Transverse colon (tissue), 4 donors: ENCODE measurements around the gene JMJD1C. TPM values are rescaled to one million over a fixed set of nuclear protein-coding genes. Genes with fewer than 3 reads are reported as not detected.

Experiments used
- DNase-seq: peaks from one replicate; pipeline ENCODE4 v3.0.0-alpha.2; 2019
- H3K27ac ChIP-seq, 4 donors: fragments of 200-600 bp; sonication (generic); 2 replicates each; pipeline ENCODE4 v1.5.1; 2016 to 2018; ENCODE audit warnings: inconsistent platforms in 4 of 4
- H3K27me3 ChIP-seq: fragments of 200-600 bp; sonication (generic); 2 replicates; pipeline ENCODE4 v1.5.1; 2017; ENCODE audit warnings: inconsistent platforms
- H3K36me3 ChIP-seq, 4 donors: fragments of 200-600 bp; sonication (generic); 2 replicates each; pipeline ENCODE4 v1.5.1; 2017 to 2019; ENCODE audit warnings: inconsistent platforms in 4 of 4
- H3K4me1 ChIP-seq, 4 donors: fragments of 200-600 bp; sonication (generic); 2 replicates each; pipeline ENCODE4 v1.5.1; 2017 to 2020; ENCODE audit warnings: inconsistent platforms in 4 of 4
- H3K4me3 ChIP-seq, 4 donors: fragments of 200-600 bp; sonication (generic); 1 replicate in 1 of 4; 2 replicates in 3 of 4; pipeline versions ENCODE4 v1.5.1 to v1.6.1; 2017 to 2019; ENCODE audit warnings: inconsistent platforms in 4 of 4
- H3K9me3 ChIP-seq, 2 donors: fragments of 200-600 bp; sonication (generic); 2 replicates each; pipeline ENCODE4 v1.5.1; 2017 to 2019; ENCODE audit warnings: inconsistent platforms in 2 of 2
- CTCF ChIP-seq, 5 experiments: fragments of 200-600 bp in 3 of 5; fragments of 450-650 bp in 2 of 5; sonication (generic) in 3 of 5; IDR thresholded peaks; 1 replicate in 2 of 5; 2 replicates in 3 of 5; pipeline ENCODE4 v1.5.1; 2016 to 2017; ENCODE audit warnings: antibody characterized with exemption in 5 of 5, inconsistent platforms in 3 of 5, mild to moderate bottlenecking in 2 of 5, moderate library complexity in 1 of 5
- EP300 ChIP-seq: sonication (generic); formaldehyde crosslinking; IDR thresholded peaks from one replicate; pipeline ENCODE4 v1.6.1; 2017; ENCODE audit warnings: antibody characterized with exemption, low read depth
- POLR2A ChIP-seq: fragments of 450-650 bp; IDR thresholded peaks from one replicate; pipeline ENCODE4 v1.6.1; 2016; ENCODE audit warnings: antibody characterized with exemption, mild to moderate bottlenecking, moderate library complexity
- POLR2AphosphoS5 ChIP-seq, 3 donors: sonication (generic); formaldehyde crosslinking; IDR thresholded peaks; one replicate each; pipeline ENCODE4 v1.6.1; 2016; ENCODE audit warnings: antibody characterized with exemption in 3 of 3
- WGBS, 2 donors: methylation state at CpG; one replicate each; pipeline ENCODE4 v1.1.5; 2018; ENCODE audit warnings: low coverage in 1 of 2; 5-methylcytosine and 5-hydroxymethylcytosine counted together
- in situ Hi-C, 4 donors: fragments of 200-750 bp; cut with MboI; loops; one replicate each; pipeline versions ENCODE4 v1.15.0 to v1.15.1; 2017; ENCODE audit warnings: low sequenced_read_pairs in 3 of 4, low pct_ligation_motif_present in 1 of 4, low pct_unique_long_range_greater_than_20kb in 1 of 4
- intact Hi-C: fragments of 100-400 bp; cut with DNase I; formaldehyde crosslinking; loops from one replicate; pipeline ENCODE4 v1.15.1; 2023; ENCODE audit warnings: low total_unique reads
- total RNA-seq, 4 donors: library from RNA; depleted of rRNA; stranded (reverse); fragments of >200 nt; gene quantifications; one replicate each; pipeline ENCODE4 v1.1.0, GENCODE V29; 2016

Gene JMJD1C
- total RNA-seq, 4 donors from 2014 or later = 56.7 to 128 (median 78.9) TPM

GRCh38 chr10:63314020-63314419 lies 151.8 kb downstream of the JMJD1C start:
- WGBS, 2 donors = 92 to 94% methylated on average over 1 of the region's 1 CpG
- intact Hi-C loops (no loop called here), in situ Hi-C loops (no loop called here)
- H3K4me3 ChIP-seq = no peak overlapping the region
- DNase-seq = no peak
- H3K4me1 ChIP-seq = no peaks in the 10 kb centered on the region
- H3K9me3 ChIP-seq = no peaks in the 10 kb centered on the region
- no peak overlapping the region for H3K27ac ChIP-seq
- H3K36me3 ChIP-seq = no peaks in the 10 kb centered on the region
- no peaks in the 10 kb centered on the region for H3K27me3 ChIP-seq
- TF ChIP-seq POLR2AphosphoS5 (IDR thresholded peaks at IDR 0.05) (no peak), EP300 (no peak), CTCF (IDR thresholded peaks at IDR 0.05) (no peak), POLR2A (no peak)

DNA sequence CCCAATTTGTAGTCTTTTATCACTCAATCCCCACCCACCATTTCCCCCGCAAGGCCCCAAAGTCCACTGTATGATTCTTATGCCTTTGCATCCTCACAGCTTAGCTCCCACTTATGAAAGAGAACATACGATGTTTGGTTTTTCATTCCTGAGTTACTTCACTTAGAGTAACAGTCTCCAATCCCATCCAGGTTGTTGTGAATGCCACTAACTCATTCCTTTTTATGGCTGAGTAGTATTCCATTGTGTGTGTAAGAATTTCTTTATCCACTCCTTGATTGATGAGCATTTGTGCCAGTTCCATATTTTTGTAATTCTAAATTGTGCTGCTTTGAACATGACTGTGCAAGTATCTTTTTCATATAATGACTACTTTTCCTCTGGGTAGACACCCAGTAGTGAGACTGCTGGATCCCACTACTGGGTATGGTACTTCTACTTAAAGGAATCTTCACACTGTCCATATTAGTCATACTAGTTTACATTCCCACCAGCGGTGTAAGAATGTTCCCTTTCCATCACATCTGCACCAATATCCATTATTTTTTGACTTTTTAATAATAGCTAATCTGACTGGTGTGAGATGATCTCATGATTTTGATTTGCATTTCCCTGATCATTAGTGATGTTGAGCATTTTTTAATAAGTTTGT lies 152.6 kb downstream of the JMJD1C start:
- H3K36me3 ChIP-seq = no peaks in the 10 kb centered on the region
- H3K27me3 ChIP-seq = no peaks in the 10 kb centered on the region
- WGBS, 2 donors = 89 to 97% methylated on average over 3 of the region's 3 CpGs
- no peak overlapping the region for H3K4me3 ChIP-seq
- no peak for DNase-seq
- no peak for TF ChIP-seq EP300
- intact Hi-C loops = no loop called here
- no peak overlapping the region for H3K27ac ChIP-seq
- H3K9me3 ChIP-seq = no peaks in the 10 kb centered on the region
- in situ Hi-C loops = no loop called here
- H3K4me1 ChIP-seq = no peaks in the 10 kb centered on the region

DNA sequence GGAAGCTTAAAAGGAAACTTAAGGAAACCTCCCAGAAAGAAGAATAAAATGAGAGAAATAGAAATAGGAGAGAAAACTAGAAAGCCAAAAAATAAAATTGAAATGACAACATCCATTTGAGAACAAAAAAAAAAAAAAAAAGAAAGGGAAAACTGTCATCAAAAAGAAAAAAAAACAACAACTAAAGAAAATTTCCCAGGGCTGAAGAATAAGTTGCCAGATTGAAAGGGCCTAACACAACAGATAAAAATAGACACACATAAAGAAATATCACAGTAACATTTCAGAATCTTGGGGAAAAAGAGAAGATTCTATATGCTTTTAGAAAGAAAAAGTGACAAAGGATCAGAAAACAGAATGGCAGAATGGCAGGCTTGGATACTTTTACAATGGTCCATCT lies 157.1 kb downstream of the JMJD1C start:
- intact Hi-C loops = no loop called here
- no peaks in the 10 kb centered on the region for H3K27me3 ChIP-seq
- H3K36me3 ChIP-seq = no peaks in the 10 kb centered on the region
- no peaks in the 10 kb centered on the region for H3K4me1 ChIP-seq
- no peak for TF ChIP-seq POLR2AphosphoS5 (IDR thresholded peaks at IDR 0.05)
- no peak for TF ChIP-seq POLR2A
- no peak for TF ChIP-seq CTCF (IDR thresholded peaks at IDR 0.05)
- TF ChIP-seq EP300 = no peak
- H3K27ac ChIP-seq = no peak overlapping the region
- no peaks in the 10 kb centered on the region for H3K9me3 ChIP-seq
- DNase-seq = no peak
- no peak overlapping the region for H3K4me3 ChIP-seq
- in situ Hi-C loops = no loop called here

DNA sequence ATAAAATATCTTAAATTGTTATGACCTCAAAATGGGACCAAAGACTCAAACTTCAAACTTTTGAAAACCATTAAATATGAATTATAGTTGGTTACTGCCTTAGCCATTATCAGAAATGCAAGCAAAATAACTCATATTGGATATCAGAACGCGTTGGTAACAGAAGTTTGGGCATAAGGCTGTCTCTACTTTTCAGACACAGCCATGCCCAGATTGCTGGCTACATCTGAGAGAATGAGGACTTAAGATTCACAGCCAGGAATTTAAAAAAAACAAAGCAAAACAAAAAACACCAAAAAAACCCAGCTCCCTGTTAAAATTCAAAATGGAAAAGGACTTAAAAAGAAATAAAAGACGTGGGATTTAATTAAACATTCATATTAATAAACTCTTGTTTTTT lies 161.6 kb downstream of the JMJD1C start:
- Histone ChIP-seq H3K27ac (no peak overlapping the region), H3K36me3 (no peaks in the 10 kb centered on the region), H3K4me3 (no peak overlapping the region), H3K27me3 (no peaks in the 10 kb centered on the region), H3K4me1 (no peaks in the 10 kb centered on the region), H3K9me3 (no peaks in the 10 kb centered on the region)
- intact Hi-C loops = no loop called here
- WGBS, 2 donors = 93 to 95% methylated on average over 3 of the region's 3 CpGs
- in situ Hi-C loops = no loop called here
- DNase-seq = no peak
- TF ChIP-seq POLR2A (no peak), POLR2AphosphoS5 (IDR thresholded peaks at IDR 0.05) (no peak), EP300 (no peak), CTCF (IDR thresholded peaks at IDR 0.05) (no peak)

DNA sequence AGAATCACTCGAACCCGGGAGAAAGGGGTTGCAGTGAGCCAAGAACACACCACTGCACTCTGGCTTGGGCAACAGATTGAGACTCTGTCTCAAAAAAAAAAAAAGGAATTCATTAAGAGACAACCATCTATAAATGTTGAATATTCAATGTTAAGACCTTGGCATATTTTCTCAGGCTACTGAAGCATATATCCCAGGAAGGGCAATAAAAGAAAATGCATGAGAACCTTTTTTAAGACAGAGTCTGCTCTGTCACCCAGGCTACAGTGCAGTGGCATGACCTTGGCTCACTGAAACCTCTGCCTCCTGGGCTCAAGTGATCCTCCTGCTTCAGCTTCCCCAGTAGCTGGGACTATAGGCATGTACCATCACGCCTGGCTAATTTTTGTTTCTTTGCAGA lies 165.0 kb downstream of the JMJD1C start:
- no peak overlapping the region for H3K4me3 ChIP-seq
- H3K27me3 ChIP-seq = no peaks in the 10 kb centered on the region
- TF ChIP-seq EP300 = no peak
- no peak for TF ChIP-seq POLR2A
- no peak for TF ChIP-seq CTCF (IDR thresholded peaks at IDR 0.05)
- TF ChIP-seq POLR2AphosphoS5 (IDR thresholded peaks at IDR 0.05) = no peak
- H3K9me3 ChIP-seq = no peaks in the 10 kb centered on the region
- no peak overlapping the region for H3K27ac ChIP-seq
- H3K36me3 ChIP-seq = no peaks in the 10 kb centered on the region
- WGBS, 2 donors = 89 to 100% methylated on average over 2 to 3 of the region's 3 CpGs
- no peak for DNase-seq
- H3K4me1 ChIP-seq = peaks cover 0 to 3% (median 0%) of the 10 kb centered on the region in 4 donors
- in situ Hi-C loops (no loop called here), intact Hi-C loops (no loop called here)
